ENCODE data around the gene SLC22A2.

The SLC22A2 gene

DNA sequence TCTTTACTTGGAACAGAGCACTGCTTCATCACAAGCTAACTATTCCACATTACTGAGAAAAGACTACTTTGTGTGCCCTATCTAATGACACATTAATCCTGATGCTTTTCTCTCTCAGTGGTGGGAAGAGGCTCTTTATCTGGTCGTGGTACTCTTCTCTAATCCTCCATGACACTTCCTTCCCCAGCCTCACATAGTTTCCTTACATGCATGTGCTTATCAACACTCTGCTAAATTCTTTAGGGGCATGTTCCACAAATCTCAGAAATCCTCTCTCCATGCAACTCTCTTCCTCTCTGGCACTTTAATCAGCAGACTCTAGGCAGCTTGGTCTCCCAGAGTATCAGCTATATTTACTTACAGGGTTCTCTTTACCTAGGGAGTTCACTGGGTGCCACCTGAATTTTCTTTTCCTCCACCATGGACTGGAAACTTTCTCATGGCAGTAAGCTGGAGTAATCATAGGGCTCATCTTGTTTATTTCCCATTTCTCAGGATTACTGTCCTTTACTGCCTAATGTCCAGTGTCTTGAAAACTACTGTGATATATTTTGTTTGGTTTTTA is 27.0 kb upstream of the SLC22A2 start:
- TF ChIP-seq, protein P1, sequence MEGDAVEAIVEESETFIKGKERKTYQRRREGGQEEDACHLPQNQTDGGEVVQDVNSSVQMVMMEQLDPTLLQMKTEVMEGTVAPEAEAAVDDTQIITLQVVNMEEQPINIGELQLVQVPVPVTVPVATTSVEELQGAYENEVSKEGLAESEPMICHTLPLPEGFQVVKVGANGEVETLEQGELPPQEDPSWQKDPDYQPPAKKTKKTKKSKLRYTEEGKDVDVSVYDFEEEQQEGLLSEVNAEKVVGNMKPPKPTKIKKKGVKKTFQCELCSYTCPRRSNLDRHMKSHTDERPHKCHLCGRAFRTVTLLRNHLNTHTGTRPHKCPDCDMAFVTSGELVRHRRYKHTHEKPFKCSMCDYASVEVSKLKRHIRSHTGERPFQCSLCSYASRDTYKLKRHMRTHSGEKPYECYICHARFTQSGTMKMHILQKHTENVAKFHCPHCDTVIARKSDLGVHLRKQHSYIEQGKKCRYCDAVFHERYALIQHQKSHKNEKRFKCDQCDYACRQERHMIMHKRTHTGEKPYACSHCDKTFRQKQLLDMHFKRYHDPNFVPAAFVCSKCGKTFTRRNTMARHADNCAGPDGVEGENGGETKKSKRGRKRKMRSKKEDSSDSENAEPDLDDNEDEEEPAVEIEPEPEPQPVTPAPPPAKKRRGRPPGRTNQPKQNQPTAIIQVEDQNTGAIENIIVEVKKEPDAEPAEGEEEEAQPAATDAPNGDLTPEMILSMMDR (IDR thresholded peaks at IDR 0.05) = no peak
- Histone ChIP-seq H3K27me3 (no peaks in the 10 kb centered on the region), H3K27ac (no peak overlapping the region), H3K36me3 (no peaks in the 10 kb centered on the region), H3K9me3 (no peaks in the 10 kb centered on the region), H3K4me1 (no peaks in the 10 kb centered on the region), H3K4me3 (no peak overlapping the region)
- intact Hi-C loops (cut with DNase I; ENCODE audit: low total_unique reads) = no loop called here
- DNase-seq = no peak

DNA sequence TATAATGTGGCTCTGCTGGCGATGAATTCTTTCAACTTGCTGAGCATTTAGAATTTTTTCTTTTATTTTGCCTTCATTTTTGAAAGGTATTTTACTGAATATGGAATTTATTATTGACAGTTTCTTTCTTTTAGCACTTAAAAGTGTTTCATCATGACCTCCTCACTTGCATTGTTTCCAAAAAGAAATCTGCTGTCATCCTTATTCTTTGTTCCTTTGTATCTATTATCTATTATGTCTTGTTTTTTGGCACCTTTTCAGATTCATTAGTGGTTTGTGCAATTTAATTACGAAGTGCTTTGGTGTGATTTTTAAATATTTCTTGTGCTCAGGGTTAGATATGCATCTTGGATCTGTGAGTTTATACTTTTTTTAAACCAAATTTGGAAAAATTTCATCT is 26.0 kb upstream of the SLC22A2 start:
- no peak for DNase-seq
- H3K36me3 ChIP-seq = no peaks in the 10 kb centered on the region
- TF ChIP-seq, protein P1 (IDR thresholded peaks at IDR 0.05) = no peak

DNA sequence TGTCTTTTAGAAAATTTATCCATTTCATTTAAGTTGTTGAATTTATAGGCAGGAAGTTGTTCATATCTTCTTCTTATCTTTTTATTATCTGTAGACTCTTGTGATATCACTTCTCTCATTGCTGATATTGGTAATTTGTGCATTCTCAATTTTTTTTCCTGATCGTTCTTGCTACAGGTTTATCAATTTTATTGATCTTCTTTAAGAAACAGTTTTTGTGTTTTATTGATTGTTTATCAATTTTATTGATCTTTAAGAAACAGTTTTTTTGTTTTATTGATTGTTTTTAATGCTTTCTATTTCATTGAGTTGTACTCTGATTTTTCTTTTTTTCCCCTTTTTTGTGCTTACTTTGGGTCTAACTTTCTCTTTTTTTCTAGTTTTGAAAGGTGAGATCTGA is 23.8 kb upstream of the SLC22A2 start:
- no peaks in the 10 kb centered on the region for H3K27me3 ChIP-seq
- no peak overlapping the region for H3K27ac ChIP-seq

More for the DNA sequence above, 26.0 kb upstream of the SLC22A2 start:
- Histone ChIP-seq H3K27ac (no peak overlapping the region), H3K4me3 (no peak overlapping the region), H3K9me3 (no peaks in the 10 kb centered on the region), H3K4me1 (no peaks in the 10 kb centered on the region), H3K27me3 (no peaks in the 10 kb centered on the region)
- intact Hi-C loops (cut with DNase I; ENCODE audit: low total_unique reads) = no loop called here

DNA sequence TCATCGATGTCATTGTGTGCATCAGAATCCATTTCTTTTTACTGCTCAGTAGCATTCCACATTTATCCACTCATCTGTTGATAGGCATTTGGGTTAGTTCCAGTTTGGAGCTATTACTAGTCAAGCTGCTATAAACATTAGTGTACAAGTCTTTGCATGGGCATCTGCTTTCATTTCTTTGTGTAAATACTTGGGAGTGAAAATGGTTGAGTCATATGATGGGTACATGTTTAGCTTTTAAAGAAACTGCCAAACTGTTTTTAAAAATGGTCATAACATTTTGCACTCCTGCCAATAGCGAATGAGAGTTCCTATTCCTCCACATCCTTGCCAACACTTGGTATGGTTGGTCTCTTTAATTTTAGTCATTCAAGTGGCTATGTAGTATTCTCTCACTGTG is 21.2 kb upstream of the SLC22A2 start:
- Histone ChIP-seq H3K27me3 (no peaks in the 10 kb centered on the region), H3K9me3 (no peaks in the 10 kb centered on the region), H3K4me3 (no peak overlapping the region), H3K4me1 (peaks cover 0 to 5% (median 2%) of the 10 kb centered on the region in 4 donors), H3K36me3 (no peaks in the 10 kb centered on the region), H3K27ac (no peak overlapping the region)
- TF ChIP-seq, protein P1 (IDR thresholded peaks at IDR 0.05) = no peak
- intact Hi-C loops (cut with DNase I; ENCODE audit: low total_unique reads) = no loop called here
- DNase-seq = no peak

More for the DNA sequence above, 23.8 kb upstream of the SLC22A2 start:
- H3K36me3 ChIP-seq = no peaks in the 10 kb centered on the region
- TF ChIP-seq, protein P1 (IDR thresholded peaks at IDR 0.05) = no peak
- intact Hi-C loops (cut with DNase I; ENCODE audit: low total_unique reads) = no loop called here
- H3K4me3 ChIP-seq = no peak overlapping the region
- H3K4me1 ChIP-seq = peaks cover 0 to 3% (median 0%) of the 10 kb centered on the region in 4 donors
- DNase-seq = no peak
- no peaks in the 10 kb centered on the region for H3K9me3 ChIP-seq

DNA sequence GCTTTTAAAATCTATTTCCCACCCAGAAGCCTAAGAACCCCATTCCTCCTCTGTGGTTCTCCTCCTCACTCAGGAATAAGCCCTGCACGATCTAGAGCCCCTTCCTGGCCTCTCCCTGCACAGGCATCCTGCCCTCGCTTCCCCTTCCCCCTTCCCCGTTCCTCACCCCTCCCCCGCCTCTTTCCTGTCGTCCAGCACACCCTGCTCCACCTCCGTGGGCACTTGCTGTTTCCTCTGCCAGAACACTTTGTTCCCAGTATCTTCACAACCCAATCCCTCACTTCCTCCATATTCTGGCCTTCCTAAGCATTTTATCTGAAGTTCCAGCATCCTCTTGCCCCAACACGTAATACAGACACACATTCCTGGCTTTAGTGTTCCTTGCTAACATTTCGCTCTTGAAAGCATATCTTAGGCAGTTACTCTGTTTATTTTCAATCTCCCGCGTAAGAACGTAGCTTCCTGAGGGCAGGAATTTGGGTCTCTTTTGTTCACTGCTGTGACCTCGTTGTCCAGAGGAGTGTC is 20.2 kb upstream of the SLC22A2 start:
- Histone ChIP-seq H3K27ac (no peak overlapping the region), H3K4me3 (no peak overlapping the region), H3K27me3 (no peaks in the 10 kb centered on the region), H3K36me3 (no peaks in the 10 kb centered on the region), H3K4me1 (peaks cover 0 to 10% (median 2%) of the 10 kb centered on the region in 4 donors), H3K9me3 (no peaks in the 10 kb centered on the region)
- TF ChIP-seq, protein P1 (IDR thresholded peaks at IDR 0.05) = no peak
- intact Hi-C loops (cut with DNase I; ENCODE audit: low total_unique reads) = no loop called here
- no peak for DNase-seq
